Heart left ventricle (tissue), 16 donors: Measurements from ENCODE around the gene MTSS2. TPM values are rescaled to one million over a fixed set of nuclear protein-coding genes. Genes with fewer than 3 reads are reported as not detected.
A peak's percentile ranks its signal among the peaks of the same experiment; 100 is the strongest.

Experiments
- ATAC-seq, 4 donors: fragments of 200-7000 bp; cut with Tn5 transposase; one replicate each; pipeline ENCODE4 v1.9.1; 2020 to 2022; ENCODE audit warnings: moderate library complexity in 4 of 4, mild to moderate bottlenecking in 3 of 4, moderate number of reproducible peaks in 1 of 4
- DNase-seq, 5 donors: peaks; one replicate each; pipeline ENCODE4 v3.0.0-alpha.2; 2020
- H3K27ac ChIP-seq, 12 donors: fragments of 200-600 bp; sonication (generic) in 4 of 12; one replicate each; pipeline versions ENCODE4 v1.5.0 to v1.8.0; 2016 to 2022; ENCODE audit warnings: mild to moderate bottlenecking in 2 of 12
- H3K27me3 ChIP-seq, 9 donors: fragments of 200-600 bp; sonication (generic) in 2 of 9; one replicate each; pipeline versions ENCODE4 v1.5.1 to v1.8.0; 2016 to 2022; ENCODE audit warnings: mild to moderate bottlenecking in 3 of 9
- H3K36me3 ChIP-seq, 9 donors: fragments of 200-600 bp; sonication (generic) in 2 of 9; one replicate each; pipeline versions ENCODE4 v1.5.0 to v1.8.0; 2018 to 2022; ENCODE audit warnings: mild to moderate bottlenecking in 2 of 9
- H3K4me1 ChIP-seq, 12 donors: fragments of 200-600 bp; sonication (generic) in 4 of 12; one replicate each; pipeline versions ENCODE4 v1.5.0 to v1.8.0; 2016 to 2022; ENCODE audit warnings: mild to moderate bottlenecking in 3 of 12
- H3K4me3 ChIP-seq, 12 donors: fragments of 200-600 bp; sonication (generic) in 4 of 12; one replicate each; pipeline versions ENCODE4 v1.5.0 to v1.8.0; 2017 to 2022; ENCODE audit warnings: mild to moderate bottlenecking in 9 of 12, moderate library complexity in 4 of 12
- H3K9me3 ChIP-seq, 12 donors: fragments of 200-600 bp; sonication (generic) in 4 of 12; one replicate each; pipeline versions ENCODE4 v1.5.0 to v1.8.0; 2016 to 2022; ENCODE audit warnings: mild to moderate bottlenecking in 1 of 12
- POLR2A ChIP-seq, 2 donors: fragments of 450-650 bp; IDR thresholded peaks; one replicate each; pipeline ENCODE4 v1.6.1; 2017; ENCODE audit warnings: antibody characterized with exemption in 2 of 2, mild to moderate bottlenecking in 2 of 2, moderate library complexity in 2 of 2
- WGBS, 4 donors: extraction: QIAGEN DNeasy Blood & Tissue Kit in 2 of 4; methylation state at CpG; one replicate each; pipeline versions ENCODE4 v1.1.5 to v1.1.7; 2013 to 2018; 5-methylcytosine and 5-hydroxymethylcytosine counted together
- intact Hi-C, 10 donors: fragments of 100-400 bp; cut with DNase I; formaldehyde crosslinking; loops; one replicate each; pipeline versions ENCODE4 v1.11.1 to v1.14.2; 2022
- polyA plus RNA-seq, 2 donors: library from polyadenylated mRNA; stranded (reverse); fragments of 200-250 nt; gene quantifications; one replicate each; pipeline ENCODE4 v1.2.3, GENCODE V29; 2013
- total RNA-seq, 9 donors: library from RNA; depleted of rRNA in 2 of 9; stranded (reverse); fragments of >200 nt in 2 of 9; fragmentation: NEBNext Ultra II Directional in 3 of 9; extraction: Animal tissue kit (Norgen Biotek cat#: 25700) in 3 of 9; gene quantifications; one replicate each; pipeline versions ENCODE4 v1.1.0 to v1.2.4, GENCODE V29; 2016 to 2023
- TF ChIP-seq, protein P1 (sequence below), 12 donors: fragments of 200-600 bp; sonication (generic) in 4 of 12; IDR thresholded peaks; one replicate each; pipeline versions ENCODE4 v1.5.0 to v1.8.0; 2018 to 2022; ENCODE audit warnings: antibody characterized with exemption in 12 of 12, mild to moderate bottlenecking in 5 of 12
- donor health status: ischemic (EF 13 %, LVEDD 7.1; RV severe dilation, severe dysfunction).
- donor health status: healthy with polysubstance abuse.
- donor health status: DM: no; HTN: yes; CAD: no.
- donor health status: DM: no; HTN: no; CAD: no.
- donor health status: ischemic (EF 25% LVEDD 6.9; RV normal size, moderate dysfunction).
- donor health status: ischemic (EF 25% LVEDD 5.7; RV mildly dilated, moderate dysfunction).
- donor health status: healthy.
- donor health status: DM: yes; HTN: yes; CAD: no.
- donor health status: ischemic (EF 35%, LVEDD 5.7; RV mildly dilated, moderate dysfunction).
- donor health status: nonischemic (EF 11% LVEDD 7.7; RV severe dilation, severe dysfunction).
- donor health status: DM: yes; HTN: yes; CAD: no.
- donor health status: PGD.
- donor health status: ischemic (EF 29% LVEDD 5.4; RV normal size, mild dysfunction).
- donor health status: nonischemic (EF 23%, LVEDD 6.1; RV moderate dilation, normal function).

Gene MTSS2
- total and polyA plus RNA-seq, 11 donors, result 51.9 to 97.1 (median 72.2) TPM

DNA sequence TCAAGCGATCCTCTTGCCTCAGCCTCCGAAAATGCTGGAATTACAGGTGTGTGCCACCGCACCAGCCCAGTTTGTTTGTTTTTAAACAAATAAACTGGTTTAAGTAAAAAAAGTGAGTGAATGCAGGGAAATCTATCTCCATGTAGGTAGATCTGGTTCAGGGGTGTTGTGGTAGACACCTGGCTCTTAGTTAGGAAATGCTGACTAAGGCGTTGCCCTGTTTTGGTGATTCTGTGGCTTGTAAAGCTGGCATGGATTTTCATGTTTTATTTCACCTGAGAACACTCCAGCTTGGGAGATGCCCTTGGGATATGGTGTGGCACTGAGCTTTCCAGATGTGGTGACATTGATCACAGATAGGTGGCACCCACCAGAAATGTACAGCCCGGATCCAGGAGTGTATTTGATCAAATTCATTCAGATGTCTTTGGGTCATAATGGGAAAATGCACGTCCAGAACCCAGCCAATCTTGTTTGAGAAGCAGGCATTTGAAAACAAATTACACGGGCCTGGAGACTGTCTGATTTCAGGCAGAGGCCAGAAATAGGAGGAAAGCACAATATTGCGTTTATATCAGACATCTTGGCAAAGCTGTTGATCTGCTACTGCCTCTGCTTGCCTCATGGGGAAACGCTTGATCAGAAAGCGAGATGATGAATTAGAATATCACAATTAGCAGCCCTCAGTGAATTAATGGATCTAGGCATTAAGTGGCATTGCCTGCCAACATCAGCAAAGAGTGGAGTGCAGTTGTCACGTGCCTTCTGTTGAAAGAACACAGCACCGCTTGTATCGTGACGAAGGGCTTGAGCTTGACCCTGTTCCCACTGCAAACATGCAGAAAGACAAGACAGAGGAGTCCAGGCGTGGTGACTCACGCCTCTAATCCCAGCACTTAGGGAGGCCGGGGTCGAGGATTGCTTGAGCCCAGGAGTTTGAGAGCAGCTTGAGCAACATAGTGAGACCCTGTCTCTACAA, 46.8 kb downstream of the MTSS2 start:
- Histone ChIP-seq H3K4me3 (no peak overlapping the region), H3K27me3 (no peaks in the 10 kb centered on the region), H3K4me1 (peaks cover 0 to 12% (median 0%) of the 10 kb centered on the region in 12 donors), H3K36me3 (no peaks in the 10 kb centered on the region), H3K27ac (peak overlapping the region in 1 of 12 donors; percentile 42), H3K9me3 (no peaks in the 10 kb centered on the region)
- peak in 3 of 4 donors; percentile 44 to 77 (median 52) for ATAC-seq
- no peak for DNase-seq
- TF ChIP-seq POLR2A (IDR thresholded peaks at IDR 0.05), result no peak
- TF ChIP-seq, protein P1, sequence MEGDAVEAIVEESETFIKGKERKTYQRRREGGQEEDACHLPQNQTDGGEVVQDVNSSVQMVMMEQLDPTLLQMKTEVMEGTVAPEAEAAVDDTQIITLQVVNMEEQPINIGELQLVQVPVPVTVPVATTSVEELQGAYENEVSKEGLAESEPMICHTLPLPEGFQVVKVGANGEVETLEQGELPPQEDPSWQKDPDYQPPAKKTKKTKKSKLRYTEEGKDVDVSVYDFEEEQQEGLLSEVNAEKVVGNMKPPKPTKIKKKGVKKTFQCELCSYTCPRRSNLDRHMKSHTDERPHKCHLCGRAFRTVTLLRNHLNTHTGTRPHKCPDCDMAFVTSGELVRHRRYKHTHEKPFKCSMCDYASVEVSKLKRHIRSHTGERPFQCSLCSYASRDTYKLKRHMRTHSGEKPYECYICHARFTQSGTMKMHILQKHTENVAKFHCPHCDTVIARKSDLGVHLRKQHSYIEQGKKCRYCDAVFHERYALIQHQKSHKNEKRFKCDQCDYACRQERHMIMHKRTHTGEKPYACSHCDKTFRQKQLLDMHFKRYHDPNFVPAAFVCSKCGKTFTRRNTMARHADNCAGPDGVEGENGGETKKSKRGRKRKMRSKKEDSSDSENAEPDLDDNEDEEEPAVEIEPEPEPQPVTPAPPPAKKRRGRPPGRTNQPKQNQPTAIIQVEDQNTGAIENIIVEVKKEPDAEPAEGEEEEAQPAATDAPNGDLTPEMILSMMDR (IDR thresholded peaks at IDR 0.05), result no peak
- 48 to 69% (median 59%) methylated on average over 18 of the region's 18 CpGs for WGBS, 4 donors
- intact Hi-C loops, result no loop called here

Other genes starting within 250 kb of the MTSS2 start
- gene ST3GAL2, start 247.0 kb downstream of the MTSS2 start, total RNA-seq, result 10 to 100 TPM; 16.7 to 44.6 (median 20.1) TPM
- gene ST3GAL2, start 247.0 kb downstream of the MTSS2 start, polyA plus RNA-seq, result 10 to 100 TPM in 1 of 2 donors, 1 to 10 TPM in 1; 8.4 to 23.7 TPM
- gene FCSK, start 231.5 kb downstream of the MTSS2 start, total RNA-seq, result 10 to 100 TPM in 3 of 9 donors, 1 to 10 TPM in 6; 6.5 to 17.3 (median 8.2) TPM
- 1 to 10 TPM; 5.9 to 8.4 TPM for gene FCSK, start 231.5 kb downstream of the MTSS2 start, polyA plus RNA-seq
- gene COG4, start 162.5 kb downstream of the MTSS2 start, total RNA-seq, result 10 to 100 TPM; 30.7 to 45.7 (median 41.7) TPM
- 10 to 100 TPM; 31.8 to 35.1 TPM for gene COG4, start 162.5 kb downstream of the MTSS2 start, polyA plus RNA-seq
- 100 to 1,000 TPM in 8 of 9 donors, 10 to 100 TPM in 1; 83.9 to 198 (median 158) TPM for gene SF3B3, start 162.2 kb downstream of the MTSS2 start, total RNA-seq
- gene SF3B3, start 162.2 kb downstream of the MTSS2 start, polyA plus RNA-seq, result 10 to 100 TPM; 50.3 to 69.7 TPM
- gene IL34, start 39.5 kb downstream of the MTSS2 start, total RNA-seq, result 1 to 10 TPM in 8 of 9 donors, under 1 TPM in 1; 0.49 to 6.5 (median 2.7) TPM
- gene IL34, start 39.5 kb downstream of the MTSS2 start, polyA plus RNA-seq, result 1 to 10 TPM in 1 of 2 donors, under 1 TPM in 1; 0.82 to 2.3 TPM
- gene VAC14, start 115.1 kb upstream of the MTSS2 start, total RNA-seq, result 10 to 100 TPM; 13.9 to 48.0 (median 24.4) TPM
- 10 to 100 TPM; 26.1 to 36.6 TPM for gene VAC14, start 115.1 kb upstream of the MTSS2 start, polyA plus RNA-seq